HG03469 (cell line): ENCODE measurements around the gene TSPAN17.
A peak's percentile ranks its signal among the peaks of the same experiment; 100 is the strongest.

Source experiments
- ATAC-seq: cut with Tn5 transposase; IDR thresholded peaks from one replicate; pipeline ENCODE4 v1.9.1; 2021; ENCODE audit warnings: mild to moderate bottlenecking, moderate library complexity, moderate number of reproducible peaks; ENCODE audit not compliant: unreplicated experiment

Gene TSPAN17

GRCh38 chr5:176639981-176640380 is 7.3 kb upstream of the TSPAN17 start:
- ATAC-seq, result no peak

- ATAC-seq, result no peak
Observed at GRCh38 chr5:176640616-176641015, 6.7 kb upstream of the TSPAN17 start.

GRCh38 chr5:176642675-176643490 is 4.4 kb upstream of the TSPAN17 start:
- no peak for ATAC-seq

GRCh38 chr5:176643491-176644219 is 3.6 kb upstream of the TSPAN17 start:
- ATAC-seq, result no peak

- no peak for ATAC-seq
Observed at GRCh38 chr5:176644294-176644693, 3.0 kb upstream of the TSPAN17 start.

GRCh38 chr5:176644878-176645670 is 2.2 kb upstream of the TSPAN17 start:
- no peak for ATAC-seq

GRCh38 chr5:176646049-176646706 is 1.1 kb upstream of the TSPAN17 start:
- ATAC-seq, result no peak

- peak; percentile 3 for ATAC-seq
Observed at GRCh38 chr5:176646707-176647029, 616 bp upstream of the TSPAN17 start.

- no peak for ATAC-seq
Observed at GRCh38 chr5:176647843-176648473, 674 bp downstream of the TSPAN17 start.

- no peak for ATAC-seq
Observed at GRCh38 chr5:176648474-176649194, 1.4 kb downstream of the TSPAN17 start.

- no peak for ATAC-seq
Observed at GRCh38 chr5:176650354-176650884, 3.1 kb downstream of the TSPAN17 start.

GRCh38 chr5:176651472-176651980 is 4.2 kb downstream of the TSPAN17 start:
- ATAC-seq, result no peak

GRCh38 chr5:176652136-176652535 is 4.9 kb downstream of the TSPAN17 start:
- ATAC-seq, result no peak

GRCh38 chr5:176653401-176654385 is 6.4 kb downstream of the TSPAN17 start:
- ATAC-seq, result no peak

- ATAC-seq, result no peak
Observed at GRCh38 chr5:176654856-176655255, 7.6 kb downstream of the TSPAN17 start.

- no peak for ATAC-seq
Observed at GRCh38 chr5:176656467-176656990, 9.2 kb downstream of the TSPAN17 start.

- peak; percentile 37 for ATAC-seq
Observed at GRCh38 chr5:176658007-176658599, 10.8 kb downstream of the TSPAN17 start.
